Tibial artery (tissue), 4 donors: ENCODE measurements around the gene PASK.

ENCODE experiments used
- DNase-seq, 2 donors: peaks; one replicate each; pipeline ENCODE4 v3.0.0-alpha.2; 2019
- H3K27ac ChIP-seq, 2 donors: fragments of 200-600 bp; sonication (generic) in 1 of 2; 1 replicate in 1 of 2; 2 replicates in 1 of 2; pipeline ENCODE4 v1.5.1; 2018 to 2019; ENCODE audit warnings: mild to moderate bottlenecking in 1 of 2
- H3K27me3 ChIP-seq, 2 donors: fragments of 200-600 bp; sonication (generic) in 1 of 2; one replicate each; pipeline versions ENCODE4 v1.5.1 to v1.6.0; 2016 to 2019
- H3K36me3 ChIP-seq, 3 donors: fragments of 200-600 bp; sonication (generic) in 2 of 3; one replicate each; pipeline ENCODE4 v1.5.1; 2016 to 2019; ENCODE audit warnings: mild to moderate bottlenecking in 2 of 3
- H3K4me1 ChIP-seq, 4 donors: fragments of 200-600 bp; sonication (generic) in 2 of 4; 1 replicate in 3 of 4; 2 replicates in 1 of 4; pipeline ENCODE4 v1.5.1; 2016 to 2019
- H3K4me3 ChIP-seq, 2 donors: fragments of 200-600 bp; sonication (generic) in 1 of 2; 1 replicate in 1 of 2; 2 replicates in 1 of 2; pipeline ENCODE4 v1.5.1; 2018 to 2019; ENCODE audit warnings: mild to moderate bottlenecking in 2 of 2
- H3K9me3 ChIP-seq, 3 donors: fragments of 200-600 bp; sonication (generic) in 1 of 3; one replicate each; pipeline ENCODE4 v1.5.1; 2016 to 2019
- intact Hi-C: fragments of 100-400 bp; cut with DNase I; formaldehyde crosslinking; loops from one replicate; pipeline ENCODE4 v1.15.0; 2023; ENCODE audit warnings: low total_unique reads
- TF ChIP-seq, protein P1 (sequence below), 2 experiments: fragments of 200-600 bp in 1 of 2; fragments of 450-650 bp in 1 of 2; IDR thresholded peaks; one replicate each; pipeline ENCODE4 v1.5.1; 2017 to 2019; ENCODE audit warnings: antibody characterized with exemption in 2 of 2, mild to moderate bottlenecking in 1 of 2, moderate library complexity in 1 of 2

PASK gene

GRCh38 chr2:241061275-241061674 is 88.0 kb downstream of the PASK start:
- TF ChIP-seq, protein P1, sequence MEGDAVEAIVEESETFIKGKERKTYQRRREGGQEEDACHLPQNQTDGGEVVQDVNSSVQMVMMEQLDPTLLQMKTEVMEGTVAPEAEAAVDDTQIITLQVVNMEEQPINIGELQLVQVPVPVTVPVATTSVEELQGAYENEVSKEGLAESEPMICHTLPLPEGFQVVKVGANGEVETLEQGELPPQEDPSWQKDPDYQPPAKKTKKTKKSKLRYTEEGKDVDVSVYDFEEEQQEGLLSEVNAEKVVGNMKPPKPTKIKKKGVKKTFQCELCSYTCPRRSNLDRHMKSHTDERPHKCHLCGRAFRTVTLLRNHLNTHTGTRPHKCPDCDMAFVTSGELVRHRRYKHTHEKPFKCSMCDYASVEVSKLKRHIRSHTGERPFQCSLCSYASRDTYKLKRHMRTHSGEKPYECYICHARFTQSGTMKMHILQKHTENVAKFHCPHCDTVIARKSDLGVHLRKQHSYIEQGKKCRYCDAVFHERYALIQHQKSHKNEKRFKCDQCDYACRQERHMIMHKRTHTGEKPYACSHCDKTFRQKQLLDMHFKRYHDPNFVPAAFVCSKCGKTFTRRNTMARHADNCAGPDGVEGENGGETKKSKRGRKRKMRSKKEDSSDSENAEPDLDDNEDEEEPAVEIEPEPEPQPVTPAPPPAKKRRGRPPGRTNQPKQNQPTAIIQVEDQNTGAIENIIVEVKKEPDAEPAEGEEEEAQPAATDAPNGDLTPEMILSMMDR (IDR thresholded peaks at IDR 0.05), result no peak
- peak in 1 of 2 donors; percentile 20 for DNase-seq
- peaks cover 0 to 21% (median 5%) of the 10 kb centered on the region in 4 donors for H3K4me1 ChIP-seq
- H3K27me3 ChIP-seq, result peaks cover 0 to 29% of the 10 kb centered on the region in 2 donors
- intact Hi-C loops, result no loop called here
- H3K4me3 ChIP-seq, result no peak overlapping the region
- no peak overlapping the region for H3K27ac ChIP-seq
- peaks cover 0 to 20% (median 15%) of the 10 kb centered on the region in 3 donors for H3K36me3 ChIP-seq
- H3K9me3 ChIP-seq, result no peaks in the 10 kb centered on the region
